PC-9 (cell line): ENCODE results near the gene VAV2. TPM values are rescaled to one million over a fixed set of nuclear protein-coding genes. Genes with fewer than 3 reads are reported as not detected.

ENCODE experiments used
- BruUV-seq: library from RNA; stranded (reverse); fragments of 400-500 nt; replicated peaks from 2 replicates; lab custom pipeline; 2021; lab: Mats Ljungman, UMichigan
- CTCF ChIA-PET: fragments of 300-600 bp; sonication (Branson Sonifier 250); formaldehyde crosslinking; loops from one replicate; lab custom pipeline; 2022; ENCODE audit warnings: antibody characterized with exemption; lab: Charles Lee
- POLR2A ChIA-PET: fragments of 300-600 bp; sonication (Branson Sonifier 250); formaldehyde crosslinking; loops from one replicate; lab custom pipeline; 2022; ENCODE audit warnings: antibody characterized with exemption; ENCODE audit not compliant: unreplicated experiment; lab: Charles Lee
- DNase-seq, 2 experiments: peaks; one replicate each; pipeline versions ENCODE4 v3.0.0 to v3.0.0-alpha.2; 2015 to 2022; ENCODE audit warnings: mixed read lengths in 1 of 2
- H2AFZ ChIP-seq: fragments of 200-600 bp; sonication (generic); 2 replicates; pipeline ENCODE4 v1.8.1; 2017; ENCODE audit warnings: antibody characterized with exemption
- H3F3A ChIP-seq: fragments of 200-600 bp; sonication (generic); 2 replicates; pipeline ENCODE4 v1.8.1; 2017; ENCODE audit warnings: antibody characterized with exemption, mild to moderate bottlenecking, low read depth; ENCODE audit not compliant: insufficient read depth
- H3K27ac ChIP-seq: fragments of 200-600 bp; sonication (generic); 2 replicates; pipeline ENCODE4 v1.6.1; 2016; ENCODE audit warnings: mixed run types
- H3K27me3 ChIP-seq: fragments of 200-600 bp; sonication (generic); 2 replicates; pipeline ENCODE4 v1.6.1; 2016; ENCODE audit warnings: low read depth, mixed run types; ENCODE audit not compliant: insufficient read depth
- H3K36me3 ChIP-seq: fragments of 200-600 bp; sonication (generic); 2 replicates; pipeline ENCODE4 v1.6.1; 2016; ENCODE audit warnings: low read depth, mixed run types
- H3K4me1 ChIP-seq: fragments of 200-600 bp; sonication (generic); replicated peaks from 2 replicates; pipeline ENCODE4 v1.6.1; 2016; ENCODE audit warnings: mixed run types; ENCODE audit not compliant: insufficient read depth
- H3K4me2 ChIP-seq: fragments of 200-600 bp; sonication (generic); 2 replicates; pipeline ENCODE4 v1.6.1; 2017; ENCODE audit warnings: mixed run types
- H3K4me3 ChIP-seq: fragments of 200-600 bp; sonication (generic); 2 replicates; pipeline ENCODE4 v1.6.1; 2016; ENCODE audit warnings: mixed run types
- H3K79me2 ChIP-seq: fragments of 200-600 bp; sonication (generic); 2 replicates; pipeline ENCODE4 v1.6.1; 2017; ENCODE audit warnings: low read depth, mixed run types
- H3K9me2 ChIP-seq: fragments of 200-600 bp; sonication (generic); 2 replicates; pipeline ENCODE4 v1.8.1; 2017; ENCODE audit warnings: mild to moderate bottlenecking; ENCODE audit not compliant: insufficient read depth
- H3K9me3 ChIP-seq: fragments of 200-600 bp; sonication (generic); 2 replicates; pipeline ENCODE4 v1.8.1; 2016; ENCODE audit warnings: low read depth; ENCODE audit not compliant: insufficient read depth
- H4K20me1 ChIP-seq: fragments of 200-600 bp; sonication (generic); 2 replicates; pipeline ENCODE4 v1.8.1; 2017; ENCODE audit not compliant: insufficient read depth
- CTCF ChIP-seq: fragments of 200-600 bp; sonication (generic); conservative IDR thresholded peaks from 2 replicates; pipeline ENCODE4 v1.6.1; 2017; ENCODE audit warnings: mixed run types, antibody characterized with exemption, mild to moderate bottlenecking, moderate library complexity
- EZH2 ChIP-seq: fragments of 200-600 bp; sonication (generic); IDR thresholded peaks from 2 replicates; pipeline ENCODE4 v1.8.0; 2017; ENCODE audit warnings: antibody characterized with exemption, low read depth
- intact Hi-C: fragments of 100-400 bp; cut with micrococcal nuclease; formaldehyde crosslinking; loops from one replicate; pipeline ENCODE4 v1.10.0; 2022; ENCODE audit not compliant: unreplicated experiment
- total RNA-seq: library from RNA; stranded (reverse); gene quantifications from 2 replicates; pipeline ENCODE4 v1.2.3, GENCODE V29; 2021

Gene VAV2
- total RNA-seq, 1 experiment from 2014 or later, result 36.5 TPM

- no peak overlapping the region for H3K27ac ChIP-seq
- H3K36me3 ChIP-seq, result no peaks in the 10 kb centered on the region
- no peaks in the 10 kb centered on the region for H3K9me3 ChIP-seq
- no peak for DNase-seq
- no peak overlapping the region for H3K4me3 ChIP-seq
- CTCF ChIA-PET, result no interaction called here
- no peak overlapping the region for H2AFZ ChIP-seq
- no TSS peak for BruUV-seq
- intact Hi-C loops, result no loop called here
- H3K79me2 ChIP-seq, result peaks cover 12% of the 10 kb centered on the region
- peaks cover 28% of the 10 kb centered on the region for H3K4me1 ChIP-seq
- POLR2A ChIA-PET, result no interaction called here
- H3F3A ChIP-seq, result peaks cover 21% of the 10 kb centered on the region
- no peak for TF ChIP-seq EZH2
- no peaks in the 10 kb centered on the region for H3K27me3 ChIP-seq
- H3K9me2 ChIP-seq, result no peaks in the 10 kb centered on the region
- H4K20me1 ChIP-seq, result no peaks in the 10 kb centered on the region
- no peak overlapping the region for H3K4me2 ChIP-seq
Observed at GRCh38 chr9:133853331-133853730, 138.8 kb downstream of the VAV2 start.

GRCh38 chr9:133852431-133852830 lies 139.7 kb downstream of the VAV2 start:
- Histone ChIP-seq H3K36me3 (no peaks in the 10 kb centered on the region), H3K4me2 (no peak overlapping the region)
- no peak for TF ChIP-seq CTCF
- TF ChIP-seq EZH2, result no peak

GRCh38 chr9:133851693-133852092 lies 140.4 kb downstream of the VAV2 start:
- no peaks in the 10 kb centered on the region for H3K9me3 ChIP-seq
- no peak overlapping the region for H3K4me3 ChIP-seq
- no peak overlapping the region for H2AFZ ChIP-seq
- no peak for DNase-seq
- no peak overlapping the region for H3K4me2 ChIP-seq
- no peaks in the 10 kb centered on the region for H3K27me3 ChIP-seq
- peaks cover 12% of the 10 kb centered on the region for H3K79me2 ChIP-seq
- TF ChIP-seq CTCF, result no peak
- no peak for TF ChIP-seq EZH2
- POLR2A ChIA-PET, result no interaction called here
- peaks cover 24% of the 10 kb centered on the region for H3K4me1 ChIP-seq
- no peaks in the 10 kb centered on the region for H4K20me1 ChIP-seq
- H3K27ac ChIP-seq, result no peak overlapping the region
- intact Hi-C loops, result no loop called here
- no peaks in the 10 kb centered on the region for H3K9me2 ChIP-seq
- BruUV-seq, result no TSS peak
- no peaks in the 10 kb centered on the region for H3K36me3 ChIP-seq
- peaks cover 17% of the 10 kb centered on the region for H3F3A ChIP-seq
- CTCF ChIA-PET, result no interaction called here

More at GRCh38 chr9:133852431-133852830, 139.7 kb downstream of the VAV2 start:
- intact Hi-C loops, result no loop called here
- Histone ChIP-seq H3K27me3 (no peaks in the 10 kb centered on the region), H3K9me3 (no peaks in the 10 kb centered on the region), H3K79me2 (peaks cover 12% of the 10 kb centered on the region), H2AFZ (no peak overlapping the region), H3K9me2 (no peaks in the 10 kb centered on the region), H3K27ac (no peak overlapping the region), H3K4me1 (peaks cover 28% of the 10 kb centered on the region), H3K4me3 (no peak overlapping the region), H3F3A (peaks cover 21% of the 10 kb centered on the region), H4K20me1 (no peaks in the 10 kb centered on the region)
- ChIA-PET CTCF (no interaction called here), POLR2A (no interaction called here)
- no TSS peak for BruUV-seq
- no peak for DNase-seq

- intact Hi-C loops, result no loop called here
- Histone ChIP-seq H3K9me3 (no peaks in the 10 kb centered on the region), H2AFZ (no peak overlapping the region), H3K27ac (no peak overlapping the region), H3K4me3 (no peak overlapping the region), H3K4me2 (no peak overlapping the region), H3K36me3 (no peaks in the 10 kb centered on the region), H3F3A (peaks cover 10% of the 10 kb centered on the region), H3K9me2 (no peaks in the 10 kb centered on the region), H3K27me3 (no peaks in the 10 kb centered on the region), H4K20me1 (no peaks in the 10 kb centered on the region), H3K4me1 (peaks cover 16% of the 10 kb centered on the region), H3K79me2 (peaks cover 12% of the 10 kb centered on the region)
- ChIA-PET CTCF (no interaction called here), POLR2A (no interaction called here)
- TF ChIP-seq EZH2, result no peak
- no TSS peak for BruUV-seq
- DNase-seq, result no peak
Observed at GRCh38 chr9:133850937-133851336, 141.2 kb downstream of the VAV2 start.
